ENCODE results near the gene RAP1GAP2.

Gene RAP1GAP2

DNA sequence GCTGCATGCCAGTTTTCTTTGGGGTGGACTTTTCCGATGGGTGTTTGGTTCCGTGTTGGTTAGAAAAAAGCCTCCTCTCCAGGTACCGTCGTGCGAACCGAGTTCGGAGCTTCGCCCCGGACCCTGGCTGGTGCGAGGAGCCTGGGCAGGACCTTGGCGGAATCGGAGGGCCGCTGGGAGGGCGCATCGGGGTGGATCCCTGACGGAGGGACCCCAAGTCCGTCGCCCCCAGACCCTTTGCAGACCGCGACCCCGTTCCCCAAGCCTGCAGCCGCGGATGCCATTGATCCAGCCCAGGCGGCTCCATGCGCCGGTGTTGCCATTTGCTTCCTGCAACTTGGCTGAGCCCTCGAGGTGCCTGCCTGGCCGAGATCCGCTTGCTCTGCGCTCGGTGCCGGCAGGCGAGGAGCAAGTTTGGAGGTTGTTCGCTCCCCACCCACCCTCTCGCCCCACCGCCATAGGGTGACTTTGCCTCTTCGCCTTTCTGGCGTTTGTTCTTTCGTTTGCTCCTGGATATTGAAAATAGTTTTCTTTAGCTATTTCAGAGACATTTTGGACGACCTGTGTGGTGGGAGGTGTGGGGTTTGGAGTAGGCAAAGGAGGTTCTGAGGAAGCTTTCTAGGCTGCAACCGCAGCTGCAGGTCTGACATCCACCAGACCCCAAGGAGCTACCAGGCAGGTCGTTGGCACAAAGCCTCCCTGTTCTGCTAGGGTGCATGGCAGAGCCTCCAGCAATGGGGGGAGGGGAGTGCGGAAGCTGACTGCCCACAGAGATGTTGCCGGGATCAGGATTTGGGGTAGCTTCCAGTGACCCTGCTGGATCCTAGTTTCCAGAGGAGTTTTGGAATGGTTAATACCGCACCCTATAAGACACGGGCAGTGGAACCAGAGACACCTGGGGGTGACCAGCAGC is 58.2 kb downstream of the RAP1GAP2 start:
- no peak for DNase-seq

DNA sequence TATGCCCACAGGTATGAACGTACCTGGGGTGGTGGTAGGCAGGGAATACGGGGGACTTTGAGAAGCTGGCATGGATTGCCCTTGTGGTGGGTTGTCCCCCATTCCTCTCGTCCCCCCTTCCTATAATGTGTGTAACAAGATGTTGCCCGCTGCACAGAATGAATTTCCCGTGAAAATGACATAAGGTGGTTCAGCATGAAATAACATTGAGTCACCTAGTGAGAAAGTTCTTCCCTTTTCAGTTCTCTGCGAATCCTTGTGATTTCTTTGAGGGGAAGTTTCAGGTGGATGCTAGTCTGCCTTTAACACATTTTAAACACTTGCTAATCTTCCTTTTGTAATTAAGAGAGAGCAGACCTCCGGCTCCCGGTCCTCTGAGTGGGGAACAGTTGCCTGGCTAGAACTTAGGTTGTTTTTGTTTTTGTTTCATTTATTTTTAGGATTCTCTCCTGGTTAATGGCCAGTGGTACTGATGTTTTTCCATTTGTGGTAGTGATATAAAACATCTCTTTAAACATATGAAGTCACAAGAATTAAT is 58.9 kb downstream of the RAP1GAP2 start:
- DNase-seq: no peak

DNA sequence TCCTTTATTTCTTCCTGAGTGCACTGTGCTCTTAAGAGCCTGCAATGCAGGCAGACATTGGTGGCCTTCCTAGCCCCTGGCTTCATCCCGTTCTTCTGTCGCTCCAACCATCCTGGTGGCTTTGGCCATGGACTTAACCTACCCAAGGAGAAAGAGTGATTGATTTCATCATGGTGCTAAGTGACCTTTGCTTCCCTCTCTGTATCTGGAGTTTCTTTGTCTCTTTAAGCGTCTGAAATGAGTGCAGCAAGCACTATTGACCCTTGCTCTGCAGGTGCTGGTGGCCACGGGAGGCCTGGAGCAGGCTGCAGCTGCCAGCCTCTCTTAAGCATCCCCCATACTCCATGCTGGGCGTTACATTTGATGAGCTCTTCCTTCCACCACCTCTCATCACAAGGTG is 60.5 kb downstream of the RAP1GAP2 start:
- DNase-seq: no peak

DNA sequence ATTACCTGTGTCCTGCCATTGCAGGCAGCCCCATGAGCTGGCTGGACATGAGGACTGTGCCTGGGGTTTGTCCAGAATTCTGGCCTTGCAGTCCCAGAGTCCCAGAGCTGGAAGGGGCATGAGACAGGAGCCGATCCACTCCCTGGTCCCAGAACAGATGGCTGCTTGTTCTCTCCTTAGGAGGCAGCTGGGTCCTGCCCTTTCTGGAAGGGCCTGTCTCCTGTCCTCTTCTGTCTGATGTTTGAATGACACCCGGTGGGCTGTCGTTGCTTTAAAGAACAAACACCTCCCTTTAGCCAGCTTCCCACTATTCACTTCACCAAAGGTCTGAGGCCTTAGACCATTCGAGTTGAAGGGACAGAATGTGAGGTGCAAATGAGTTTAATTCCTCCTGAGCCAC is 63.8 kb downstream of the RAP1GAP2 start:
- DNase-seq: no peak

DNA sequence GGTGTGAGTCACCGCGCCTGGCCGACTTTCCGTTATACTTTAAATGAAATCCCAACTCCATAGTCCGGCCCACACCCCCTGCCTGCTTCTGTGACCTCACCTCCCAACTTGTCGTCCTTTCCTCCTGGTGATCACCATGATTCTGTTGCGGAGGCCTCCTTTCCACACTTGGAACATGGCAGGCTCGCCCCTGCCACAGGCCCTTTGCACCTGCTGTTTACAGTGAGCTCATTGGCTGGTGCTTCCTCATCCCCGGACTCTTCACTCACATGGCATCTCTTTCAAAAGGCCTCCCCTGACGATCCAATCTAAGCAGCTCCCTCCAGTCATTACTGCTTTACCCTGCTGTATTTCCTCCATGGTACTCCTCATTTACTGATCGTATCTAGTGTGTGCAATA is 64.6 kb downstream of the RAP1GAP2 start:
- no peak for DNase-seq

DNA sequence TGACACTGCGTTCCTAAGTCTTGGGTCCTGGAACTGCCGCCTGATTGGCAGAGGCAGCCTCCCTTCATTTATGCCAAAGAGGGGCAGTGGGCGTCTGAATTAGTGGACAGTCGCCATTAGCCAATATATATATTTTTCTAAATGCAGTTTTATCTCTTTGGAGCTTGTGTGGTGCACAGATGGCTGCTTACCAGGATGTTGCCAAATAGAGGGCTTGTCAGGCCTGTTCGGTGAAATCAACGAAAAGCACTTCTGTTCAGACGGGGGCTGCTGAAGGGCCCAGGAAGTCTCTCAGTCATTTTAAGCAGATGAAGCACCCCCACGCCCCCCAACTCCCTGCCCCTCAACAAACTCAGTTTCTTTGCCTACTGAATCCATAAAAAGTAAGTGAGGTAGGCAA is 66.0 kb downstream of the RAP1GAP2 start:
- DNase-seq: no peak

DNA sequence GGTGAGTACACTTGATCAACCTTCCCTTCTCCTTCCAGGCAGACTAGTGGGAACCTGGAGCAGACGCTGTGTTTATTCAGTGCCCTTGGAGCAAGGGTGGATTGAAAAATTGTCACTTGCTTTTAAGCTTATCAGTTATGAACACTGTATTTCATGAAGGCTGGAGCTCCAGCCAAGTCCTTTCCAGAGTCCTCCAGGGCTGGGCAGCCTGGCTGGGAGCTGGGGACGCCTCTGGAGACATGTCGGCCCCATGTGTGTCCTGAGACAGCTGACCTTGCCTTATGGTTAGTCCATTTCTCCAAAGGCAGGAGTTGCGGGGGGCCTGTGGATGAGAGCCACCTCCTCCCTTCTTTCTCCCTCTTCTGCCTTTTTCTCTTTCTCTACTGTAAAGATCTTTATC is 67.0 kb downstream of the RAP1GAP2 start:
- DNase-seq: no peak

- DNase-seq: no peak
Observed at GRCh38 chr17:2865228-2865627, 69.0 kb downstream of the RAP1GAP2 start.

- DNase-seq: no peak
Observed at GRCh38 chr17:2867441-2868424, 71.5 kb downstream of the RAP1GAP2 start.

DNA sequence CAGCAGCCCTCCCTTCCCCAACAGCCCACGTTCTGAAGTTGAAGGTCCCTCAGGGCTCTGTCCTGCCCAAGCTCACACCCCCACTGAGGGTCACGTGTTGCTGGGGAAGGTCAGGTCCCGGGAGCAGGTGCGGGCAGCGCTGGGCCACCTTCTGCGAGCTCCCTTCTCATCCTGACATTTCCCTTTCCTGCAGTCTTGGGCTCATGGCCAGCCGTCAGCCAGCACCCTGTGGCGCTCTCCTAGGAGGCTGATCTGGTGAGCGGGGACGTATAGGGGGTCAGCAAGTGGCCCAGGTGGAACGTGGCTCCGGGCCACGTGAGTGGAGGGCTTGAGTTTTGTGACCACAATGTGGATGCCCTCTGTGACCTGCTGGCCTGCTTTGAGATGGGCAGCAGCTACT is 73.4 kb downstream of the RAP1GAP2 start:
- DNase-seq: no peak

DNA sequence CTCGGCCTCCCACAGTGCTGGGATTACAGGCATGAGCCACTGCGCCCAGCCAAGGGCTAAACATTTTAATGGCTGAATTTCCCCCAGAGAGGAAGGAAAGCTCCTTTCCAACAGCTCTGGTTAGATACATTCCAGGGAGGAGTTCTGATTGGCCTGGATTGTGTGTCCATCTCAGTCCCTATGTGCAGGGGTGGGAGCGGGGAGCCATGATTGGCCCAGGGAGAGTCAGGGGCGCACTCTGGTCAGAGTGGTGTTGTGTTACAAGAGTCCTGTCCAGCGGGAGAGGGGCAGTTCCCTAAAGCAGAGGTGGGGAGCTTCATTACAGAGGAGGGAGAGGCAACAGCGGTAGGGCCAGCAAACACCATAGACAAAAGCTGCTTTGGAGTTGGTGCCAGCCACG is 75.0 kb downstream of the RAP1GAP2 start:
- no peak for DNase-seq

- DNase-seq: no peak
Observed at GRCh38 chr17:2871720-2872119, 75.5 kb downstream of the RAP1GAP2 start.

- no peak for DNase-seq
Observed at GRCh38 chr17:2872282-2872681, 76.0 kb downstream of the RAP1GAP2 start.

GRCh38 chr17:2874189-2874686 is 78.0 kb downstream of the RAP1GAP2 start:
- DNase-seq: no peak

GRCh38 chr17:2875608-2876007 is 79.4 kb downstream of the RAP1GAP2 start:
- DNase-seq: no peak

DNA sequence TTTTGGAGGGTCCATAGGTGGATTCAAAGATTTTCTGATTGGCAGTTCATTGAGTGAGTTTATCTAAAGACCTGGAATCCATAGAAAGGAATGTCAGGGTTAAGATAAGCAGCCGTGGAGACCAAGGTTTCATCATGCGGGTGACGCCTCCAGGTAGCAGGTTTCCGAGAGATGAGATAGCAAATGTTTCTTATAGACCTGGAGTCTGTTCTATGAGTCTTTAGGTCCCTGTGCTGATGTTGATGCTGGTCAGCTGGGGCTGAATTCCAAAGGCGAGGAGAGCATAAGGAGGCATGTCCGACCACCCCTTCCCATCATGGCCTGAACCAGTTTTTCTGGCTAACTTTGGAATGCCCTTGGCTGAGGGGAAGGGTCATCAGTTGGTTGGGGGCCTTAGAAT is 80.2 kb downstream of the RAP1GAP2 start:
- DNase-seq: no peak

GRCh38 chr17:2878751-2879254 is 82.6 kb downstream of the RAP1GAP2 start:
- DNase-seq: no peak

DNA sequence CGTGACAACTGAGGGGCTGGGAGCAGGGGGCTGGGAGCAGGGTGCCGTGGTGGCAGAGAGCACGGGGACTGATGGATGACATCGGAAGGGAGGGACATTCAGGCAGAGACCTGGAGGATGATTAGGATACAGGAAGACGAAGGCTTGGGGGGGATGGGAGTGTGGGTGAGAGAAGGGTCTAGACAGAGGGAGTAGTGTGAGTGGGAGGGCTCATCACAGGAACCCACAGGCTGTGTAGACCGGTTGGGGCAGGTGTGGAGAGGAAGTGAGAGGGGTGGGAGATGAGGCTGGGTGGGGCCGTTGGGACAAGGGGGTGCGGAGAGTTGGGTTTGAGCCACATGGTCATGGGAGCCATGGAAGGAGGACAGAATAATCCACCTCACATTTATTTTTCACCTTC is 83.8 kb downstream of the RAP1GAP2 start:
- DNase-seq: no peak

DNA sequence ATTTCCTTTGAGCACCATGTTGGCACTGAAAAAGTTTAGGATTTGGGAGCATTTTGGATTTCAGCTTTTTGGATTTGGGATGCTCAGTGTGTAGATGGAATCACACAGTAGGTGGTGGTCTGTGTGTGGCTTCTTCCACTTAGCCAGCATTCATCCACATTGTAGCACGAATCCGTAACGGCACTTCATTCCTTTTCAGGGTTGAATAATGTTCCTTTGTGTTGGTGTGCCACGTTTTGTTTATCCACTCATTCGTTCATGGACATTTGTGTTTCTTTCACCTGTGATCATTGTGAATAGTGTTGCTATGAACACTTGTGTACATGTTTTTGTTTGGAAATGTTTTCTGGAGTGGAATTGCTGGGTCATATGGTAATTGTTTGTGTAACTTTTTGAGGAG is 85.1 kb downstream of the RAP1GAP2 start:
- no peak for DNase-seq

GRCh38 chr17:2883544-2884213 is 87.4 kb downstream of the RAP1GAP2 start:
- DNase-seq: peak; percentile 24

- peak; percentile 21 for DNase-seq
Observed at GRCh38 chr17:2885733-2886132, 89.5 kb downstream of the RAP1GAP2 start.

DNA sequence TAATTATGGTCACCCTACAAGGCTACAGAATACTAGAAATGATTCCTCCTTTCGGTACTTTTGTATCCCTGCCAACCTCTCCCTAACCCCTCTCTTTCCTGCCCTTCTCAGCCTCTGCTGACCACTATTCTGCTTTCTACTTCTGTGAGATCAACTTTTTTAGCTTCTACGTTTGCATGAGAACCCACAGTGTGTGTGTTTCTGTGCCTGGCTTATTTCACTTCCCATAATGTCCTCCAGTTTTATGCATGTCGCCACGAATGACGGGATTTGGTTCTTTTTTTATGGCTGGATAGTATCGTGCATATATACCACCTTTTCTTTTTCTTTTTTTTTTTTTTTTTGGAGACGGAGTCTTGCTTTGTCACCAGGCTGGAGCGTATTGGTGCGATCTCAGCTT is 92.1 kb downstream of the RAP1GAP2 start:
- DNase-seq: no peak
